HG03025 (cell line): ENCODE data around the gene LIFR.
"Not testable (repeated sequence)": the region's sequence is repeated elsewhere in the genome, so short reads cannot be mapped to it uniquely, and the experiment has no call there.

Experiments used
- ATAC-seq: cut with Tn5 transposase; IDR thresholded peaks from one replicate; pipeline ENCODE4 v1.9.1; 2021; ENCODE audit warnings: mild to moderate bottlenecking, moderate library complexity; ENCODE audit not compliant: unreplicated experiment, low FRiP score

Gene LIFR

DNA sequence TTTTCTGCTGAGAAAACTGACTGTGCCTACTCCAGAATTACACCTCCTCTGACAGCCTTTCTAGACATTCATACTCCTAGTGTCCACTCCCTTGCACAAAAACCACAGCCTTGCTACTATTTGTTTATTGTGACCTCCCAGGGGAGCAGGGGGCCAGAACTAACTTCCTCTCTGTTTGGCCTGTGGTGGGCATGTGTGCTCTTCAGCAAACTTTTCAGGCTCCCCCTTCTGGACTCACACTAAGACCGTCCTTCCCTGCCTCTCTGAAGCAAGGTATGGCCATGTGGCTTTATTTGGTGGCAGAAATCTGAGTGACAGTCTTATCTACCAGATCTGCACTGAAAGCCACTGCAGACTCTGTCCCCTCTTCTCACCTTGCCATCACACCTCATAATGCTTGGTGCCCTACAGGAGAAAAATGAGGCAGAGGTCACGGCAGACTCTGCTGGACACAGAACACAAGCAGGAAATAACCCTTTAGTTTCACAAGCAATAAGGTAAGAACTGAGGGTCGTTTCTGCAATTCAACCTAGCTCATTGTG lies 28.2 kb downstream of the LIFR start:
- no peak for ATAC-seq

DNA sequence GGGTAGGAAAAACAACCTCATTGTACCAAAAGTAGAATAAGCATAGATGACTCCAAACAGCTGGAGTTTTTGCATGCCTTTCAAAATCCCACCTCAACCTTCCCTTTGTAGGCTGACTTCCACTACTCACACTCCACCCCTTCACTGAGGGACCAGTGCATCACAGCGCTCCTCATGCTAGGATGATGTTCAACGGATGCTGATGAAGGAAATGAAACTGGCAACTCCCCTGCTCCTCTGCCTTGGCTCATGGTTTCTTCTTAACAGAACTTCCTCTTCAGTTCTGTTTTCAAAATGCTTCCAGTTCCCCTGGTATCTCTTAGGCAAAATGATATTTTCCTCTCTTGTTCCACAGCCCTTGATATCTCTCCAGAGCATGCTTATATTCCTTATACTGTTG lies 29.0 kb downstream of the LIFR start:
- ATAC-seq = no peak

DNA sequence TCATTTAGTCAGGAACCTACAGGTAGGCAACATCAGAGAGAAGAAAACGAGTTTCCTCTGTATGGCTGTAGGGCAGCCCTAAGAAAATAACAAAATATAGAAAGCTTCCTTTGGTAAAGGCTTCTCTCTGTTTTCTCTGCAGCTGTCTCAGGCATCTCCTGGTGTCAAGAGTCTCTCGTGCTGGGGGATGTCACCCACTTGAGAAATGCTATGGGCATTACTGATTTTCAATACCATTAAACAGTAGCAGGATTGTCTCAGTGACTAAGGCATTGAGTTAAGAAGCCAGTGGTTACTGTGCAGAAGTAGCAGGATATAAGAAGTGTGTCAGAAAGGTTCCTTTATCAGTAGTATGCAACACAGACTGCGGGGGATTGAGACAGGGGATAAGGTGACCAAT lies 32.4 kb downstream of the LIFR start:
- ATAC-seq = no peak

DNA sequence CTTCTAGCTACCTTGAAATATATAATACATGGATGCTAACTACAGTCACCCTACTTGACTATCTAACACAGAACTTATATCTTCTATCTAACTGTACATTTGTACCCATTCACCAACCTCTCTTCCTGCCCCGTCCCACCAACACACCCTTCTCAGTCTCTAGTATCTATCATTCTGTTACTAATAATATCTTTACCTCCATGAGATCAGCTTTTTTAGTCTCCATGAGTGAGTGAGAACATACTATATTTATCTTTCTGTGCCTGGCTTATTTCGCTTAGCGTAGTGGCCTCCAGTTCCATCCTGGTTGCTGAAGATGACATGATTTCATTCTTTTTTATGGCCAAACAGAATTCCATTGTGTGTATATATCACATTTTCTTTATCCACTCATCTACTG lies 37.0 kb downstream of the LIFR start:
- ATAC-seq = no peak

DNA sequence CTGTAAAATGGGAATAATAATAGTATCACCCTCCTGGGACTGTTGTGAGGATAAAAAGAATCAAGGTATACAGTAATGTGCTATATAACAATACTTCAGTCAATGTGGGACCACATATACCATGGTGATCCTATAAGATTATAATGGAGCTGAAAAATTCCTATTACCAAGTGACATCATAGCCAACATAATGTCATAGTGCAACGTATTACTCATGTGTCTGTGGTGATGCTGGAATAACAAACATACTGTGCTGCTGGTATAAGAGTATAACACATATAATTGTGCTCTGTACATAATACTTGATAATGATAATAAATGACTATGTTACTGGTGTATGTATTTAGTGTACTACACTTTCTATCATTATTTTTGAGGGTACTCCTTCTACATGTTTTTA lies 38.1 kb downstream of the LIFR start:
- ATAC-seq = no peak

DNA sequence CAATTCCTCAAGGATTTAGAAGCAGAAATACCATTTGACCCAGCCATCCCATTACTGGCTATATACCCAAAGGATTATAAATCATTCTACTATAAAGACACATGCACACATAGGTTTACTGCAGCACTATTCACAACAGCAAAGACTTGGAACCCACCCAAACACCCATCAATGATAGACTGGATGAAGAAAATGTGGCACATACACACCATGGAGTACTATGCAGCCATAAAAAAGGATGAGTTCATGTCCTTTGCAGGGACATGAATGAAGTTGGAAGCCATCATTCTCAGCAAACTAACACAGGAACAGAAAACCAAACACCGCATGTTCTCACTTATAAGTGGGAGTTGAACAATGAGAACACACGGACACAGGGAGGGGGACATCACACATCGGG lies 39.8 kb downstream of the LIFR start:
- ATAC-seq = not testable (repeated sequence)

DNA sequence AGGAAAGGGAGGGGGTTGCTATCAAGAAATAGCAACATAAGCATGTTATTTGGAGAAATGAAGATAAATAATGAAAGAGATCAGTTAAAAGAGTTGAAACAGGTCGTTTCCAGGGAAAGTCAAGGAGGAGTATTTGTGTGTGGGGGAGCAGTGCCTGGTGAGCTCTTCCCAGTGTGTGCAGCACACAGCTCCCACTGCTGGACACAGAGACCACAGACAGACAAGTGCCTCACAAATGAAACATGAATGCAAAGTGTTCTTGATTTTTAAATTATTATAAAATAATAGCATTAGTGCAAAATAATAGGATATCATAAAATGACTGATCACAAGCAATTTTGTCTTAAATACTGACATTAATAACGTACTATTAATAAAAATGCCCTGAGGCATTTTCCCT lies 40.8 kb downstream of the LIFR start:
- no peak for ATAC-seq

DNA sequence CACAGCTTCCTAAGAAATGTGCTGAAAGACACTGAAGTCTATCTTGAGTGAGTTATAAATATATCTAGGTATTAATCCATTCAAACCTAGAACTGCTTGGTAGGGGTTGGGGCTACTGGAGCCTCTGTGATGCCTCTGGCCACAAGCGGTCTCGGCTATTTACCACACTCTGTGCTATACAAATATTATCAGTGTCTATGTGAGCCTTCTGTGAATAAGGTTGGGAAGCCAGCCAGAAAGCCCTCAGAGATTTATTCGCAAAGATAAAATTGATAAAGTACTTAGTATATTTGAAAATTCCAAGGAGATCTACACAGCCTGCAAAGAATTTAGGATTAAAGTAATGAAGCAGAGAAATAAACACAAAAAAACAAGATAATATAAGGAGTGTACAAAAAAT lies 41.4 kb downstream of the LIFR start:
- ATAC-seq = no peak

- ATAC-seq = no peak
These were observed 47.3 kb downstream of the LIFR start for GRCh38 chr5:38509185-38509584.

GRCh38 chr5:38506302-38506701 lies 50.1 kb downstream of the LIFR start:
- no peak for ATAC-seq

DNA sequence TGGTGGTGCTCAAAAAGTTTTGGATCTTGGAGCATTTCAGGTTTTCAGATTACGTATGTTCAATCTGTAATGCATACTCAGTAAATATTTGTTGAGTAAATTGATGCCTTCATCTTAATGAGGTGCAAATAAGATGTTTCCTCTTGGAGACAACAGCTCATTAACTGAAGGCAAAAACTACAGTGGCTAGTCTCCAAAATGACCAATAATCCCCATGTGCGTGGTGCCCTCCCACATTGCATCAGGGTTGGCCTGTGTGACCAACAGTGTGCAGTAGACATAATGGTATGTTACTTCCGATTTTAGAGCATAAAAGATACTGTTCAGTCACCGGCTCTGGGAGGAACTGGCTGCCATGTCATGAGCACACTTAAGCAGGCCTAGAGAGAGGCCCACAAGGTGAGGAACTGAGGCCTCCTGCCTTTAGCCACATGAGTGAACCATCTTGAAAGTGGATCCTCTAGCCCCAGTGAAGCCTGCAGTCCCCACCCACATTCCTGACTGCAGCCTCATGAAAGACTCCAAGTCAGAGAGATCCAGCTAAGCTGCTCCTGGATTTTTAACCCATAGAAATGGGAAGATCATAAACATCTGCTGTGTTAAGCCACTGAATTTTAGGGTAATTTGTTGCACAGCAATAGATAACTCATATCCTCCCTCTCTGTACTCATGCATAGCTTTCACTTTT lies 55.7 kb downstream of the LIFR start:
- no peak for ATAC-seq

GRCh38 chr5:38497946-38498345 lies 58.5 kb downstream of the LIFR start:
- ATAC-seq = no peak

- ATAC-seq = no peak
These were observed 61.7 kb downstream of the LIFR start for GRCh38 chr5:38494763-38495162.

DNA sequence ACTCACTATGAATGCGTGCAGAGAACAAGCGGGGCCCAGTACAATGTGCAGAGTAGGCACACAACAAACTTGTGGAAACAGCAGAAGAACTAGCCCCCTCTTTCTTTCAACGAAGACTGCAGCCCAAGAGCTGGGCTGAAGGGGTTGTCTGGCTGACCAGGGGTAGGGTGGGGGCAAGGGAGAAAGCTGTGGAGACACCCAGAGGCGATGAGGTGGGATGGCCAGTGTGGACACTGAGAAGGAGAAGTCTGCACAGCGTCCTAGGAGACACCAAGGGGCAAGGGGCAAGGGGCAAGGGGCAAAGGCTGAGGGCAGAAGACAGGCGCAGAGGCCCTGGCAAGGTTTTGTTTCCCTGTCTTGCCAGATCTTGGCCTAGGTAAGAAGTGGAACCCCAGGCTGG lies 62.3 kb downstream of the LIFR start:
- ATAC-seq = no peak

GRCh38 chr5:38483805-38484398 lies 72.5 kb downstream of the LIFR start:
- ATAC-seq = no peak

GRCh38 chr5:38479315-38479904 lies 77.0 kb downstream of the LIFR start:
- ATAC-seq = no peak

DNA sequence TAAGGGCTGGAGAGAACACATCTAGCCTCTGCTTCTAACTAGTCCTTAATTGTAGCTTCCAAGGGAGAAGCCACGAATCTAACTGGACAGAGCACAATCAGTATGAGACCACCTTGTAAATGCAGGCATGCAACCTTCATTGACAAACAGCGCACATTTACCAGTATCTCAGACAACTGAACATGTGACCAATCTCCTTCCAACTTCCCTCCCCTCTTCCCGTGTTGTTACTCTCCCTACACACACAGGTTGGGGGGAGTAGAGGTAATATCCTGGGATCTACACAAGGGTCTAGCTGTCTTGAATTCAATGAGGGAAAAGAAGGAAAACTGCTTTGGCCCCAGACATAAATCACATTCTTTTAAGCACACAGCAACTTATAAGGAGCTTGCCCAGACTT lies 77.6 kb downstream of the LIFR start:
- no peak for ATAC-seq

DNA sequence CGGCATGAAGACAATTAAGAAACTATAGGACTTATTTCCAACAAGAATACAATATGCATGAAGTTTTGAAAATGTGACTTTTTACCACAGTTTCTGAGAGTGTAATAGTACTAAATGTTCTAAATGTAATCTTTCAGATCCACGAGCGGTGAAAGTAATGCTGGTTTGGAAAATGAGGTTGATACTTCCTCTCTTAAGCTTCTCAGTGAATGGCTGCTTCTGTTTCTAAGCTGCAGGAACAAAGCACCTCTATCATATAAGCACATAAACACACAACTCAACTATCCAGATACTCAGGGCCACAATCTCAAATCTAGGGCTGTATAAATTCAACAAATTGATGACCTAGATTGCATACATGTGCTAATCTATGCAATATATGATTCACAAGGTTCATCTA lies 78.3 kb downstream of the LIFR start:
- ATAC-seq = no peak

DNA sequence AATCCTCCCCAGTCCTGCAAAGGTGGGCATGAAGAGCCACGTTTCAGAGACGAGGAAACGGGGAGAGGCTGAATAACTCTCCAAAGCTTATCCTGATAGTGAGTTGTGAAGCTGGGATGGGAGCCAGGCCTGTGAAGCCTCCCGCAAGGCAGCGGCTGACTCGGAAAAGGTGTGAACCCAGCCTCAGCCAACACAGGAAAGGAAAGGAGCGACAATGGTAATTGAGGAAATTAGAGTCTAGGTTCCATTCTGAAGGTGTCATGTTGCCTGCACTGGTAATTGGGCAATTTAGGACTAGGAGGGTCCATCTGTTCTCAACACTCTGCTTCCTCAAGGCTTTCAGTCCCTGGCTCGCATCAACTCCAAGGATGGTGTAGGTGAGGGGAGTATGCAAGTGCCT lies 83.4 kb downstream of the LIFR start:
- no peak for ATAC-seq

GRCh38 chr5:38472541-38472940 lies 83.9 kb downstream of the LIFR start:
- ATAC-seq = no peak

DNA sequence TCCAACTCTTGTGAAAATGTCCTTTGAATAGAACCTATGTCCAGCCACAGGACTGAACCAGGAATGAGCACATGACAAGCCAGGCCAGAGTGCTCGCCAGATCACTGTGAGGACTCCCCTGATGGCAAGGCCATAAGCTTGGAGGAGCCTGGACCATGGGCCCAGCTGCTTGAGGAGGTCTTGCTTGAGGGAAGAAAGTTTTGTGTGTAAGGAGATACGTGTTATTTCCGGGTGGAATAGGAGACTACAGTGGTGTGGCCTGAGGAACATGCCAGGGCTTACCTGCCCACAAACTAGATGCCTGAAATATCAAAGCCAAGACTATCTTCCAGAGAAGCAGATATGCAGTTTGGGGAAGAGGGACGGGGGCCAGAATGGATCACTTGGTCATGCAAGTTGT lies 84.7 kb downstream of the LIFR start:
- no peak for ATAC-seq

- ATAC-seq = no peak
These were observed 86.7 kb downstream of the LIFR start for GRCh38 chr5:38469707-38470267.
